Dendritic cell treated with granulocyte-macrophage colony-stimulating factor and Interleukin-4, amounts not matched to agents 40 ng/mL and 50 ng/mL, for 4 days (primary cell): Measurements from ENCODE around the gene HIGD1A.
A peak's percentile ranks its signal among the peaks of the same experiment; 100 is the strongest.

ENCODE experiments used
- H3K27ac Mint-ChIP-seq: one replicate; pipeline ENCODE4 v1.8.0; 2022; ENCODE audit warnings: mild to moderate bottlenecking, mixed read lengths
- H3K27me3 Mint-ChIP-seq: one replicate; pipeline ENCODE4 v1.8.0; 2022; ENCODE audit warnings: mild to moderate bottlenecking, mixed read lengths
- H3K36me3 Mint-ChIP-seq: one replicate; pipeline ENCODE4 v1.8.0; 2022; ENCODE audit warnings: low read depth, mixed read lengths
- H3K4me1 Mint-ChIP-seq: one replicate; pipeline ENCODE4 v1.8.0; 2022; ENCODE audit warnings: low read depth, mixed read lengths
- H3K4me3 Mint-ChIP-seq: one replicate; pipeline ENCODE4 v1.8.0; 2022; ENCODE audit warnings: mild to moderate bottlenecking, moderate library complexity, mixed read lengths
- H3K9me3 Mint-ChIP-seq: one replicate; pipeline ENCODE4 v1.8.0; 2022; ENCODE audit warnings: mixed read lengths
- intact Hi-C: fragments of 100-400 bp; cut with micrococcal nuclease; formaldehyde crosslinking; loops from one replicate; pipeline ENCODE4 v1.15.0; 2022

The HIGD1A gene

GRCh38 chr3:42801048-42801620 is 3.2 kb downstream of the HIGD1A start:
- Mint-ChIP-seq H3K9me3 (no peaks in the 10 kb centered on the region), H3K4me3 (no peak overlapping the region), H3K4me1 (peaks cover 44% of the 10 kb centered on the region), H3K27me3 (peaks cover 10% of the 10 kb centered on the region), H3K36me3 (peaks cover 12% of the 10 kb centered on the region), H3K27ac (no peak overlapping the region)
- intact Hi-C loops = no loop called here

GRCh38 chr3:42800251-42800650 is 4.0 kb downstream of the HIGD1A start:
- intact Hi-C loops = no loop called here
- peaks cover 2% of the 10 kb centered on the region for H3K27me3 Mint-ChIP-seq
- no peak overlapping the region for H3K27ac Mint-ChIP-seq
- H3K9me3 Mint-ChIP-seq = no peaks in the 10 kb centered on the region
- peaks cover 17% of the 10 kb centered on the region for H3K36me3 Mint-ChIP-seq
- no peak overlapping the region for H3K4me3 Mint-ChIP-seq
- peaks cover 44% of the 10 kb centered on the region for H3K4me1 Mint-ChIP-seq

GRCh38 chr3:42799376-42799775 is 4.9 kb downstream of the HIGD1A start:
- Mint-ChIP-seq H3K4me1 (peaks cover 44% of the 10 kb centered on the region), H3K4me3 (no peak overlapping the region), H3K27ac (no peak overlapping the region), H3K9me3 (no peaks in the 10 kb centered on the region), H3K36me3 (peaks cover 15% of the 10 kb centered on the region), H3K27me3 (no peaks in the 10 kb centered on the region)
- intact Hi-C loops = no loop called here

- Mint-ChIP-seq H3K9me3 (no peaks in the 10 kb centered on the region), H3K4me1 (peaks cover 28% of the 10 kb centered on the region), H3K27ac (no peak overlapping the region), H3K36me3 (peaks cover 25% of the 10 kb centered on the region), H3K27me3 (no peaks in the 10 kb centered on the region), H3K4me3 (no peak overlapping the region)
- intact Hi-C loops = no loop called here
Observed at GRCh38 chr3:42796332-42796885, 7.9 kb downstream of the HIGD1A start.

GRCh38 chr3:42795621-42796181 is 8.6 kb downstream of the HIGD1A start:
- Mint-ChIP-seq H3K4me3 (no peak overlapping the region), H3K27ac (no peak overlapping the region), H3K4me1 (peaks cover 23% of the 10 kb centered on the region), H3K27me3 (no peaks in the 10 kb centered on the region), H3K36me3 (peaks cover 29% of the 10 kb centered on the region), H3K9me3 (no peaks in the 10 kb centered on the region)
- intact Hi-C loops = no loop called here

- Mint-ChIP-seq H3K4me3 (no peak overlapping the region), H3K27me3 (no peaks in the 10 kb centered on the region), H3K4me1 (peaks cover 17% of the 10 kb centered on the region), H3K27ac (no peak overlapping the region), H3K36me3 (peaks cover 67% of the 10 kb centered on the region), H3K9me3 (no peaks in the 10 kb centered on the region)
- intact Hi-C loops = no loop called here
Observed at GRCh38 chr3:42790714-42791229, 13.5 kb downstream of the HIGD1A start.

GRCh38 chr3:42786631-42787030 is 17.7 kb downstream of the HIGD1A start:
- peaks cover 27% of the 10 kb centered on the region for H3K4me1 Mint-ChIP-seq
- intact Hi-C loops = no loop called here
- no peaks in the 10 kb centered on the region for H3K9me3 Mint-ChIP-seq
- peaks cover 69% of the 10 kb centered on the region for H3K36me3 Mint-ChIP-seq
- no peak overlapping the region for H3K27ac Mint-ChIP-seq
- H3K4me3 Mint-ChIP-seq = no peak overlapping the region
- no peaks in the 10 kb centered on the region for H3K27me3 Mint-ChIP-seq

GRCh38 chr3:42786212-42786611 is 18.1 kb downstream of the HIGD1A start:
- no peaks in the 10 kb centered on the region for H3K27me3 Mint-ChIP-seq
- peaks cover 27% of the 10 kb centered on the region for H3K4me1 Mint-ChIP-seq
- H3K9me3 Mint-ChIP-seq = no peaks in the 10 kb centered on the region
- no peak overlapping the region for H3K27ac Mint-ChIP-seq
- intact Hi-C loops = no loop called here
- no peak overlapping the region for H3K4me3 Mint-ChIP-seq
- peaks cover 73% of the 10 kb centered on the region for H3K36me3 Mint-ChIP-seq

- intact Hi-C loops = loop anchor here (1.0 to 2.0 kb wide), 3 partner anchors 50 to 100 kb away; no protein-coding TSS in a partner anchor
- Mint-ChIP-seq H3K4me3 (no peak overlapping the region), H3K27ac (no peak overlapping the region)
Observed at GRCh38 chr3:42780892-42781700, 23.2 kb downstream of the HIGD1A start.

GRCh38 chr3:42780398-42780797 is 23.9 kb downstream of the HIGD1A start:
- Mint-ChIP-seq H3K27ac (no peak overlapping the region), H3K27me3 (no peaks in the 10 kb centered on the region), H3K4me3 (no peak overlapping the region), H3K9me3 (no peaks in the 10 kb centered on the region), H3K4me1 (peaks cover 10% of the 10 kb centered on the region), H3K36me3 (peaks cover 40% of the 10 kb centered on the region)
- intact Hi-C loops = loop anchor here (1.0 to 2.0 kb wide), 3 partner anchors 50 to 101 kb away; no protein-coding TSS in a partner anchor

More at GRCh38 chr3:42780892-42781700, 23.2 kb downstream of the HIGD1A start:
- no peaks in the 10 kb centered on the region for H3K27me3 Mint-ChIP-seq
- H3K9me3 Mint-ChIP-seq = no peaks in the 10 kb centered on the region
- H3K36me3 Mint-ChIP-seq = peaks cover 47% of the 10 kb centered on the region
- peaks cover 10% of the 10 kb centered on the region for H3K4me1 Mint-ChIP-seq

- Mint-ChIP-seq H3K4me1 (peaks cover 9% of the 10 kb centered on the region), H3K9me3 (no peaks in the 10 kb centered on the region), H3K4me3 (no peak overlapping the region), H3K36me3 (peaks cover 34% of the 10 kb centered on the region), H3K27me3 (no peaks in the 10 kb centered on the region), H3K27ac (no peak overlapping the region)
- intact Hi-C loops = no loop called here
Observed at GRCh38 chr3:42778644-42779043, 25.6 kb downstream of the HIGD1A start.

- H3K27me3 Mint-ChIP-seq = no peaks in the 10 kb centered on the region
- H3K9me3 Mint-ChIP-seq = peaks cover 12% of the 10 kb centered on the region
- peaks cover 7% of the 10 kb centered on the region for H3K36me3 Mint-ChIP-seq
- H3K27ac Mint-ChIP-seq = peak overlapping the region; percentile 99
- H3K4me3 Mint-ChIP-seq = peak overlapping the region; percentile 84
- H3K4me1 Mint-ChIP-seq = peaks cover 19% of the 10 kb centered on the region
- intact Hi-C loops = no loop called here
Observed at GRCh38 chr3:42773409-42773751, 30.9 kb downstream of the HIGD1A start.

- H3K9me3 Mint-ChIP-seq = peaks cover 12% of the 10 kb centered on the region
- H3K4me3 Mint-ChIP-seq = peak within 1 kb of the TSS; percentile 84
- peaks cover 7% of the 10 kb centered on the region for H3K36me3 Mint-ChIP-seq
- intact Hi-C loops = no loop called here
- peaks cover 19% of the 10 kb centered on the region for H3K4me1 Mint-ChIP-seq
- no peaks in the 10 kb centered on the region for H3K27me3 Mint-ChIP-seq
- peak within 1 kb of the TSS; percentile 99 for H3K27ac Mint-ChIP-seq
Observed at GRCh38 chr3:42772670-42773408, 31.5 kb downstream of the HIGD1A start, which contains the start of gene CCDC13. Gene CCDC13, minus strand, starts transcription at chr3:42773253. Its CDS starts 14,908 bp downstream, at chr3:42758345.
